Measurements from ENCODE around the gene SEC24B.

- TF ChIP-seq CTCF (IDR thresholded peaks at IDR 0.05; ENCODE audit: low read depth, low read length) (no peak), EZH2phosphoT487 (IDR thresholded peaks at IDR 0.05; ENCODE audit: low read depth) (no peak)
These were observed 2.9 kb downstream of the SEC24B start for GRCh38 chr4:109436504-109436903.
